ENCODE measurements around the gene SGMS2. TPM values are rescaled to one million over a fixed set of nuclear protein-coding genes. Genes with fewer than 3 reads are reported as not detected.
A peak's percentile ranks its signal among the peaks of the same experiment; 100 is the strongest.

The SGMS2 gene
- polyA plus RNA-seq, 1 experiment: 22.6 TPM

DNA sequence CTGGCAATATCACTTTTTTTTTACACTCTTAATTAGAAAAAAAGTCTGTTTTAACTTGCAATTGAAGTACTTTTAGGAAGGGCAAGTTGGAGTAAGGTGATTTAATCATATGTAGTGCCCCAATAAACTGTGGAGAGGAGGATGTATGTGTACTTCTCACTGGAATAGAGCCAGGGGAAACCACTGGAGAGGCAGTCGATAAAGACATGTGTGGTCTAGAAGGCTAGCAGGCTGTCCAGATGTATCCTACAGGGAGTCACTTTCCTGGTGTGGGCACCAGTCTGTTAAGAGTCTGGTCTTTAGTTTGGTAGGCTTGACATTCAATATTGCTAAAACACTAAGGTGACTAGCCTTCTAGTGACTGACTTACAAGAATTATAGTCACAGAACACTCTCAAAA, 9.6 kb upstream of the SGMS2 start:
- CTCF ChIA-PET: no interaction called here
- Histone ChIP-seq H3K4me3 (ENCODE audit: low read depth, low read length) (no peak overlapping the region), H3K36me3 (ENCODE audit: control insufficient read depth, insufficient read depth, low read length) (no peaks in the 10 kb centered on the region), H3K27me3 (ENCODE audit: control insufficient read depth, insufficient read depth, low read length) (no peaks in the 10 kb centered on the region)
- POLR2A ChIA-PET: no interaction called here
- no peak for DNase-seq (ENCODE audit: low read depth)
- no peak for TF ChIP-seq CTCF (IDR thresholded peaks at IDR 0.05; ENCODE audit: insufficient read depth, low read depth, low read length)

GRCh38 chr4:107818301-107818910, 6.3 kb upstream of the SGMS2 start:
- Histone ChIP-seq H3K36me3 (ENCODE audit: control insufficient read depth, insufficient read depth, low read length) (no peaks in the 10 kb centered on the region), H3K4me3 (ENCODE audit: low read depth, low read length) (no peak overlapping the region), H3K27me3 (ENCODE audit: control insufficient read depth, insufficient read depth, low read length) (no peaks in the 10 kb centered on the region)
- TF ChIP-seq CTCF (IDR thresholded peaks at IDR 0.05; ENCODE audit: insufficient read depth, low read depth, low read length): no peak
- DNase-seq (ENCODE audit: low read depth): no peak
- ChIA-PET POLR2A (no interaction called here), CTCF (interaction anchor here (0.6 kb wide), 1 partner anchor 1016 kb away, joined by 3 read pairs; no protein-coding TSS in a partner anchor)

GRCh38 chr4:107823870-107824349, 822 bp upstream of the SGMS2 start:
- H3K4me3 ChIP-seq (ENCODE audit: low read depth, low read length): peak overlapping the region; percentile 59
- CTCF ChIA-PET: interaction anchor here (0.9 to 1.4 kb wide), 3 partner anchors 14 to 89 kb away, joined by 3 read pairs; no protein-coding TSS in a partner anchor
- no peaks in the 10 kb centered on the region for H3K36me3 ChIP-seq (ENCODE audit: control insufficient read depth, insufficient read depth, low read length)
- DNase-seq (ENCODE audit: low read depth): no peak
- POLR2A ChIA-PET: interaction anchor here (0.6 kb wide), 1 partner anchor 22 kb away, joined by 3 read pairs; no protein-coding TSS in a partner anchor
- no peaks in the 10 kb centered on the region for H3K27me3 ChIP-seq (ENCODE audit: control insufficient read depth, insufficient read depth, low read length)
- no peak for TF ChIP-seq CTCF (IDR thresholded peaks at IDR 0.05; ENCODE audit: insufficient read depth, low read depth, low read length)

GRCh38 chr4:107825072-107825824, 516 bp downstream of the SGMS2 start:
- Histone ChIP-seq H3K36me3 (ENCODE audit: control insufficient read depth, insufficient read depth, low read length) (no peaks in the 10 kb centered on the region), H3K27me3 (ENCODE audit: control insufficient read depth, insufficient read depth, low read length) (no peaks in the 10 kb centered on the region), H3K4me3 (ENCODE audit: low read depth, low read length) (peak overlapping the region; percentile 59)
- ChIA-PET CTCF (interaction anchor here (0.6 to 1.4 kb wide), 4 partner anchors 66 to 391 kb away, joined by 3 read pairs; no protein-coding TSS in a partner anchor), POLR2A (interaction anchor here (0.6 kb wide), 1 partner anchor 104 kb away, joined by 3 read pairs; no protein-coding TSS in a partner anchor)
- no peak for TF ChIP-seq CTCF (IDR thresholded peaks at IDR 0.05; ENCODE audit: insufficient read depth, low read depth, low read length)
- no peak for DNase-seq (ENCODE audit: low read depth)

DNA sequence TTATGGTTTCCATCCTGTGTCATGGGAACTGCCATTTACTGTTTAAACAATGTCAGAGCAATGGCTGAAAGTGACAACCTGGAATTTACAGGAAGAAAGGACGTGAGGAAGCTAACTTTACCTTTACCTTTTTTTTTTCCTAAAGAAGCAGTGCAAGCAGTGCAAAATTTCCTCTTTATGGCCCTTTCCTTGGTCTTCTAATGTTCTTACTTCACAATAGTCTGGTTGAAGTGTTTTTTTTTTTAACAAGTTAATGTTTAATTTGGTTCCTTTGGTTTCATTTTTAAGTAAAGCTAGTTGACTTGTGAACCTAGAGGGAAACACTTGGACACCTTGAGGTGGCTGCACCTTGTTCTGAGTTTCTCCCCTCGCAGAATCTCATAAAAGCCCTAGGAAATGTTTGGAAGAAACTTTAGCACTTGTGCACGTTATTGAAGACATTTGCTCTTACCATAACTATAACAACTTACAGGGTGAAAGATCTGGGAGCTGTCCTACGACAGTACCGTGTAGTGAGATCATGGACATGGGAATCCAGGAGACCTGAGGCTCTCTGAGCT, 1.8 kb downstream of the SGMS2 start:
- ChIA-PET POLR2A (interaction anchor here (0.6 kb wide), 1 partner anchor 1618 kb away, joined by 5 read pairs; no protein-coding TSS in a partner anchor), CTCF (interaction anchor here (0.7 to 1.1 kb wide), 2 partner anchors 45 to 86 kb away, joined by 3 read pairs; no protein-coding TSS in a partner anchor)
- no peak overlapping the region; the same call in 1 of the 2 replicates for H3K4me3 ChIP-seq (ENCODE audit: low read depth, low read length)
- TF ChIP-seq CTCF (IDR thresholded peaks at IDR 0.05; ENCODE audit: insufficient read depth, low read depth, low read length): no peak
- no peaks in the 10 kb centered on the region for H3K36me3 ChIP-seq (ENCODE audit: control insufficient read depth, insufficient read depth, low read length)
- no peaks in the 10 kb centered on the region for H3K27me3 ChIP-seq (ENCODE audit: control insufficient read depth, insufficient read depth, low read length)
- DNase-seq (ENCODE audit: low read depth): no peak
